Esophagus muscularis mucosa (tissue), 4 donors: ENCODE data around the gene ENOPH1. TPM values are rescaled to one million over a fixed set of nuclear protein-coding genes. Genes with fewer than 3 reads are reported as not detected.

ENCODE experiments used
- DNase-seq: peaks from one replicate; pipeline ENCODE4 v3.0.0-alpha.2; 2017; ENCODE audit errors: extremely low spot score
- H3K27ac ChIP-seq, 4 donors: fragments of 200-600 bp; sonication (generic); replicated peaks in 1 of 4; 1 replicate in 3 of 4; 2 replicates in 1 of 4; pipeline ENCODE4 v1.5.1; 2016 to 2019; ENCODE audit warnings: mild to moderate bottlenecking in 1 of 4
- H3K27me3 ChIP-seq, 4 donors: fragments of 200-600 bp; sonication (generic); one replicate each; pipeline versions ENCODE4 v1.5.1 to v1.6.0; 2016 to 2019
- H3K36me3 ChIP-seq, 4 donors: fragments of 200-600 bp; sonication (generic); one replicate each; pipeline ENCODE4 v1.5.1; 2016 to 2019
- H3K4me1 ChIP-seq, 4 donors: fragments of 200-600 bp; sonication (generic); one replicate each; pipeline ENCODE4 v1.5.1; 2016 to 2019
- H3K4me3 ChIP-seq, 4 donors: fragments of 200-600 bp; sonication (generic); 1 replicate in 2 of 4; 2 replicates in 2 of 4; pipeline ENCODE4 v1.5.1; 2016 to 2019; ENCODE audit warnings: mild to moderate bottlenecking in 4 of 4, moderate library complexity in 1 of 4
- H3K9me3 ChIP-seq, 4 donors: fragments of 200-600 bp; sonication (generic); 1 replicate in 3 of 4; 2 replicates in 1 of 4; pipeline ENCODE4 v1.5.1; 2016 to 2019
- CTCF ChIP-seq, 3 experiments: fragments of 200-600 bp in 2 of 3; fragments of 450-650 bp in 1 of 3; sonication (generic) in 2 of 3; IDR thresholded peaks; one replicate each; pipeline ENCODE4 v1.5.1; 2017 to 2019; ENCODE audit warnings: antibody characterized with exemption in 3 of 3, mild to moderate bottlenecking in 2 of 3, moderate library complexity in 1 of 3
- EP300 ChIP-seq: sonication (generic); formaldehyde crosslinking; IDR thresholded peaks from one replicate; pipeline ENCODE4 v1.6.1; 2017; ENCODE audit warnings: antibody characterized with exemption
- POLR2A ChIP-seq: fragments of 450-650 bp; IDR thresholded peaks from one replicate; pipeline ENCODE4 v1.6.1; 2017; ENCODE audit warnings: antibody characterized with exemption, moderate library complexity, mild to moderate bottlenecking, low read depth
- POLR2AphosphoS5 ChIP-seq, 2 donors: sonication (generic); formaldehyde crosslinking; IDR thresholded peaks; one replicate each; pipeline ENCODE4 v1.6.1; 2017; ENCODE audit warnings: antibody characterized with exemption in 2 of 2
- WGBS: methylation state at CpG from one replicate; pipeline ENCODE4 v1.1.5; 2018; 5-methylcytosine and 5-hydroxymethylcytosine counted together
- intact Hi-C: fragments of 100-400 bp; cut with DNase I; formaldehyde crosslinking; loops from one replicate; pipeline ENCODE4 v1.15.1; 2023
- total RNA-seq, 4 donors: library from RNA; depleted of rRNA; stranded (reverse); fragments of >200 nt; gene quantifications; one replicate each; pipeline versions ENCODE4 v1.1.0 to v1.2.1, GENCODE V29; 2016

Gene ENOPH1
- 10 to 100 TPM; 17.4 to 26.4 (median 22.4) TPM for total RNA-seq

GRCh38 chr4:82430193-82430963, at the start of gene ENOPH1, which contains the start of gene HNRNPDL:
ENOPH1 (plus strand) TSS chr4:82430590; CDS start chr4:82430830, 240 bp downstream.
HNRNPDL (minus strand) TSS chr4:82430462; CDS start chr4:82429690, 772 bp downstream.
- WGBS: under 1% methylated on average over 37 of the region's 83 CpGs
- Histone ChIP-seq H3K27me3 (no peaks in the 10 kb centered on the region), H3K27ac (peak within 1 kb of the TSS; percentile 98 to 100 (median 98)), H3K4me3 (peak within 1 kb of the TSS; percentile 77 to 98 (median 94)), H3K9me3 (no peaks in the 10 kb centered on the region), H3K36me3 (peaks cover 4 to 28% (median 17%) of the 10 kb centered on the region in 4 donors), H3K4me1 (peaks cover 30 to 57% (median 47%) of the 10 kb centered on the region in 4 donors)
- peak; percentile 98 for DNase-seq
- TF ChIP-seq EP300 (no peak), CTCF (IDR thresholded peaks at IDR 0.05) (no peak), POLR2AphosphoS5 (IDR thresholded peaks at IDR 0.05) (peak; percentile 82 to 85), POLR2A (peak; percentile 51)
- intact Hi-C loops: no loop called here

GRCh38 chr4:82380831-82381230, 49.6 kb upstream of the ENOPH1 start:
- whole genome bisulfite sequencing: 88% methylated on average over 3 of the region's 4 CpGs
- no peaks in the 10 kb centered on the region for H3K27me3 ChIP-seq
- no peak for TF ChIP-seq EP300
- no peak for TF ChIP-seq POLR2AphosphoS5 (IDR thresholded peaks at IDR 0.05)
- no peak for TF ChIP-seq CTCF (IDR thresholded peaks at IDR 0.05)
- no peak for TF ChIP-seq POLR2A

GRCh38 chr4:82381235-82381634, 49.2 kb upstream of the ENOPH1 start:
- TF ChIP-seq EP300 (no peak), POLR2AphosphoS5 (IDR thresholded peaks at IDR 0.05) (no peak), POLR2A (no peak), CTCF (IDR thresholded peaks at IDR 0.05) (no peak)
- Histone ChIP-seq H3K36me3 (peaks cover 0 to 7% (median 1%) of the 10 kb centered on the region in 4 donors), H3K4me1 (peaks cover 6 to 15% (median 13%) of the 10 kb centered on the region in 4 donors), H3K27me3 (no peaks in the 10 kb centered on the region), H3K9me3 (no peaks in the 10 kb centered on the region), H3K4me3 (no peak overlapping the region), H3K27ac (no peak overlapping the region)
- intact Hi-C loops: no loop called here
- 100% methylated on average over 3 of the region's 3 CpGs for WGBS
- peak; percentile 34 for DNase-seq

More at GRCh38 chr4:82380831-82381230, 49.6 kb upstream of the ENOPH1 start:
- no peak for DNase-seq
- H3K27ac ChIP-seq: no peak overlapping the region
- H3K4me3 ChIP-seq: no peak overlapping the region
- peaks cover 0 to 7% (median 1%) of the 10 kb centered on the region in 4 donors for H3K36me3 ChIP-seq
- H3K4me1 ChIP-seq: peaks cover 10 to 19% (median 17%) of the 10 kb centered on the region in 4 donors
- intact Hi-C loops: no loop called here
- no peaks in the 10 kb centered on the region for H3K9me3 ChIP-seq

- Histone ChIP-seq H3K4me1 (peaks cover 3 to 14% (median 11%) of the 10 kb centered on the region in 4 donors), H3K9me3 (no peaks in the 10 kb centered on the region), H3K4me3 (no peak overlapping the region), H3K27ac (no peak overlapping the region), H3K27me3 (no peaks in the 10 kb centered on the region), H3K36me3 (peaks cover 0 to 7% (median 1%) of the 10 kb centered on the region in 4 donors)
- DNase-seq: peak; percentile 12
- TF ChIP-seq EP300 (no peak), CTCF (IDR thresholded peaks at IDR 0.05) (no peak), POLR2AphosphoS5 (IDR thresholded peaks at IDR 0.05) (no peak)
- 70% methylated on average over 2 of the region's 2 CpGs for WGBS
- intact Hi-C loops: no loop called here
Measured at GRCh38 chr4:82381661-82382296, 48.6 kb upstream of the ENOPH1 start.
